OCI-LY7 (cell line): ENCODE data around the gene PLA2G3. TPM values are rescaled to one million over a fixed set of nuclear protein-coding genes. Genes with fewer than 3 reads are reported as not detected.

ENCODE experiments used
- BruUV-seq: library from RNA; stranded (reverse); fragments of 400-500 nt; replicated peaks from 2 replicates; lab custom pipeline; 2021; lab: Mats Ljungman, UMichigan
- CTCF ChIA-PET: fragments of 300-600 bp; sonication (Branson Sonifier 250); formaldehyde crosslinking; loops from one replicate; lab custom pipeline; 2022; ENCODE audit warnings: antibody characterized with exemption; ENCODE audit not compliant: unreplicated experiment; lab: Charles Lee
- POLR2A ChIA-PET: fragments of 300-600 bp; sonication (Branson Sonifier 250); formaldehyde crosslinking; loops from one replicate; lab custom pipeline; 2022; ENCODE audit warnings: antibody characterized with exemption; lab: Charles Lee
- DNase-seq: peaks from one replicate; pipeline ENCODE4 v3.0.0-alpha.2; 2015; ENCODE audit warnings: low spot score
- H2AFZ ChIP-seq: fragments of 200-600 bp; sonication (generic), shearing (Covaris generic); 2 replicates; pipeline ENCODE4 v1.6.1; 2014; ENCODE audit warnings: mild to moderate bottlenecking, antibody characterized with exemption, low read length, moderate library complexity
- H3K27ac ChIP-seq: fragments of 200-600 bp; sonication (generic); 2 replicates; pipeline ENCODE4 v1.5.1; 2014; ENCODE audit warnings: mixed run types, low read depth, mild to moderate bottlenecking, moderate library complexity, low read length, inconsistent platforms; ENCODE audit not compliant: poor library complexity, severe bottlenecking
- H3K36me3 ChIP-seq: fragments of 200-600 bp; sonication (generic); 2 replicates; pipeline ENCODE4 v1.6.1; 2014; ENCODE audit warnings: mild to moderate bottlenecking, antibody characterized with exemption, low read length, moderate library complexity, mixed read lengths; ENCODE audit not compliant: insufficient read depth
- H3K4me1 ChIP-seq: fragments of 200-600 bp; sonication (generic); 2 replicates; pipeline ENCODE4 v1.5.1; 2014; ENCODE audit warnings: mild to moderate bottlenecking, low read length; ENCODE audit not compliant: insufficient read depth, poor library complexity, severe bottlenecking
- H3K4me2 ChIP-seq: fragments of 200-600 bp; sonication (generic); 2 replicates; pipeline ENCODE4 v1.6.1; 2014; ENCODE audit warnings: mild to moderate bottlenecking, low read length
- H3K4me3 ChIP-seq: fragments of 200-600 bp; sonication (generic); 2 replicates; pipeline ENCODE4 v1.5.1; 2014; ENCODE audit warnings: mild to moderate bottlenecking, low read depth, low read length; ENCODE audit not compliant: poor library complexity, severe bottlenecking
- H3K79me2 ChIP-seq: fragments of 200-600 bp; sonication (generic); 2 replicates; pipeline ENCODE4 v1.6.1; 2016; ENCODE audit warnings: low read depth, mild to moderate bottlenecking, low read length, moderate library complexity, mixed read lengths; ENCODE audit not compliant: insufficient read depth
- H3K9me2 ChIP-seq: fragments of 200-600 bp; sonication (generic); 2 replicates; pipeline ENCODE4 v1.6.1; 2016; ENCODE audit warnings: mild to moderate bottlenecking, low read length, mixed read lengths; ENCODE audit not compliant: insufficient read depth
- H3K9me3 ChIP-seq: fragments of 200-600 bp; sonication (generic); 2 replicates; pipeline ENCODE4 v1.6.1; 2014; ENCODE audit warnings: mild to moderate bottlenecking, mixed run types, low read length, mixed read lengths
- H4K20me1 ChIP-seq: fragments of 200-600 bp; sonication (generic); 2 replicates; pipeline ENCODE4 v1.6.1; 2014; ENCODE audit warnings: mild to moderate bottlenecking, antibody characterized with exemption, low read length, moderate library complexity, mixed read lengths; ENCODE audit not compliant: insufficient read depth
- CTCF ChIP-seq: fragments of 200-600 bp; sonication (generic); conservative IDR thresholded peaks from 2 replicates; pipeline ENCODE4 v1.5.1; 2014; ENCODE audit warnings: mild to moderate bottlenecking, antibody characterized with exemption, low read length, moderate library complexity, mixed read lengths
- EZH2phosphoT487 ChIP-seq: fragments of 200-600 bp; sonication (generic); IDR thresholded peaks from 2 replicates; pipeline ENCODE4 v1.6.1; 2018; ENCODE audit warnings: low read depth, borderline replicate concordance, mild to moderate bottlenecking, mixed run types, antibody characterized with exemption, low read length, moderate library complexity, mixed read lengths
- intact Hi-C: fragments of 100-400 bp; cut with micrococcal nuclease; formaldehyde crosslinking; loops from one replicate; pipeline ENCODE4 v1.10.0; 2022; ENCODE audit not compliant: unreplicated experiment
- total RNA-seq, 2 experiments: library from RNA; depleted of rRNA in 1 of 2; stranded (reverse); fragments of >200 nt in 1 of 2; shearing (Covaris generic) in 1 of 2; gene quantifications; 2 replicates each; pipeline ENCODE4 v1.2.3, GENCODE V29; 2014 to 2022

The PLA2G3 gene
- total RNA-seq, 2 experiments from 2014 or later = not detected

- intact Hi-C loops = no loop called here
- no peak overlapping the region for H3K4me3 ChIP-seq
- no peak overlapping the region for H2AFZ ChIP-seq
- no peaks in the 10 kb centered on the region for H4K20me1 ChIP-seq
- H3K9me3 ChIP-seq = peaks cover 12% of the 10 kb centered on the region
- ChIA-PET CTCF (no interaction called here), POLR2A (no interaction called here)
- no peak overlapping the region for H3K4me2 ChIP-seq
- DNase-seq = no peak
- BruUV-seq = no TSS peak
- H3K27ac ChIP-seq = no peak overlapping the region
- no peaks in the 10 kb centered on the region for H3K36me3 ChIP-seq
- TF ChIP-seq CTCF (peak; percentile 64), EZH2phosphoT487 (no peak)
- no peaks in the 10 kb centered on the region for H3K4me1 ChIP-seq
- no peaks in the 10 kb centered on the region for H3K9me2 ChIP-seq
- no peaks in the 10 kb centered on the region for H3K79me2 ChIP-seq
Measured at GRCh38 chr22:31150615-31151014, 10.3 kb upstream of the PLA2G3 start.

DNA sequence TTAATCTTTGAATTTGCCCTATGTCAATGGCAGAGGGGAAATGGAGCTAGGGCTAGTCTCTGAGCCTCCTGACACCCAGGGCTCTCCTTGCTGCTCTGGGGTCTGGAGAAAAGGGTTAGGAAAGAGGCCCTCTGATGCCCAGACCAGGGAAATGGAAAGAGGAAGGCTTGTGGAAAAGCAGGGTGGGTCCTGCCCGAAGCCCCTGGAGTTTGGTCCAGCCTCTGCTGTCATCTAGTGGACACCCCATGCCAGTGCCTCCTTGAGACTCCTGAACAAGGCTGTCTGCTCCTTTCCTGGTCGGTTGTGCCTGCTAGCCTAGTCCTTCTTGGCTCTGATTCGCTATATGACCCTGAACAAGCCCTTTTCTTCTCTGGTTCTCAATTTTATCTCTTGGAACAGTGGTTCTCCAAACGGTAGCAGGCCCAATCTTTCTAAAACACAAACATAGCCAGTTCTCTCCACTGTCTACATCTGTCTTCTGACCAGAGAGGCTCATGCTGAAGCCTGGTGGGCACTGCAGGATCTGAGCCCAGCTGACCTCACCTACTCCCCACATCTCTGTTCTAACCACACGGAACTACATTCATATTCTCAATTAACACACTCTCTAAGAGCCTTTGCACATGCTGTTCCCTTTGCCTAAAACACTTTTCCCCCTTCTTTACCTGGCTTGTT, 8.8 kb upstream of the PLA2G3 start:
- Histone ChIP-seq H3K27ac (no peak overlapping the region), H2AFZ (no peak overlapping the region), H3K4me2 (no peak overlapping the region), H3K9me3 (peaks cover 12% of the 10 kb centered on the region), H3K4me3 (no peak overlapping the region), H3K36me3 (no peaks in the 10 kb centered on the region), H4K20me1 (no peaks in the 10 kb centered on the region), H3K79me2 (no peaks in the 10 kb centered on the region), H3K9me2 (no peaks in the 10 kb centered on the region), H3K4me1 (no peaks in the 10 kb centered on the region)
- POLR2A ChIA-PET = interaction anchor here (0.6 kb wide), 1 partner anchor 41 kb away, joined by 4 read pairs; no protein-coding TSS in a partner anchor
- DNase-seq = peak; percentile 61
- TF ChIP-seq CTCF (peak; percentile 85), EZH2phosphoT487 (no peak)
- BruUV-seq = no TSS peak
- CTCF ChIA-PET = no interaction called here
- intact Hi-C loops = loop anchor here (1.0 to 5.0 kb wide), 4 partner anchors 42 to 387 kb away; partner anchors contain the start of gene SELENOM

DNA sequence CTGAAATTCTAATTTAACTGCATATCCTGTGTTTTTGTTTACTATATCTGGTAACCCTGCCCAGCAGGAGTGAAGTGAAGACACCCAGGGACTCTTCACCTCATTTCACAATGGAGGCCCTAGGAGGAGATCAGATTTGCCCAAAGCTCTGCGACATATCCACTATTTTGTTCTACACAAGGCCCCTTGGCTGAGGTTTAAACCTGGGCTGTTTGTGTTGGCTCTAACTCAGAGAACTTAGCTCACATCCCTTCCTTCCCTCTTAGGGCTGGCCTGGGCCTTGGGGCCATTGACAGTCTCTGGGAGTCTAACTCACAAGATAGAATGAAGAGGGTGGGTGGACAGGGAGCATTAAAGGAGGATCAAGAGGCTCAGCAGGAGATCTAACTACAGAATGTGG, 8.2 kb upstream of the PLA2G3 start:
- no peak for TF ChIP-seq EZH2phosphoT487
- no peaks in the 10 kb centered on the region for H3K9me2 ChIP-seq
- ChIA-PET POLR2A (interaction anchor here (0.7 kb wide), 1 partner anchor 182 kb away, joined by 3 read pairs; no protein-coding TSS in a partner anchor), CTCF (no interaction called here)
- H3K36me3 ChIP-seq = no peaks in the 10 kb centered on the region
- no peaks in the 10 kb centered on the region for H3K4me1 ChIP-seq
- no peak overlapping the region for H3K4me2 ChIP-seq
- H4K20me1 ChIP-seq = no peaks in the 10 kb centered on the region
- intact Hi-C loops = loop anchor here (5.0 kb wide), 3 partner anchors 41 to 386 kb away; partner anchors contain the start of gene SELENOM
- no peaks in the 10 kb centered on the region for H3K79me2 ChIP-seq
- H3K4me3 ChIP-seq = no peak overlapping the region
- no peak overlapping the region for H3K27ac ChIP-seq
- no TSS peak for BruUV-seq
- H2AFZ ChIP-seq = no peak overlapping the region
- peaks cover 12% of the 10 kb centered on the region for H3K9me3 ChIP-seq
- DNase-seq = no peak
